Ascending aorta (tissue), 2 donors: Measurements from ENCODE around the gene GUCY1A2. TPM values are rescaled to one million over a fixed set of nuclear protein-coding genes. Genes with fewer than 3 reads are reported as not detected.

Source experiments
- DNase-seq, 2 donors: peaks; one replicate each; pipeline ENCODE4 v3.0.0-alpha.2; 2019; ENCODE audit warnings: low spot score in 2 of 2
- H3K27ac ChIP-seq, 2 donors: fragments of 200-600 bp; sonication (generic); one replicate each; pipeline ENCODE4 v1.5.1; 2016 to 2017; ENCODE audit warnings: mild to moderate bottlenecking in 1 of 2
- H3K27me3 ChIP-seq: fragments of 200-600 bp; sonication (generic); one replicate; pipeline ENCODE4 v1.5.1; 2017
- H3K36me3 ChIP-seq, 2 donors: fragments of 200-600 bp; sonication (generic); one replicate each; pipeline ENCODE4 v1.5.1; 2016
- H3K4me1 ChIP-seq, 2 donors: fragments of 200-600 bp; sonication (generic); one replicate each; pipeline ENCODE4 v1.5.1; 2016 to 2017; ENCODE audit warnings: mild to moderate bottlenecking in 1 of 2
- H3K4me3 ChIP-seq, 2 donors: fragments of 200-600 bp; sonication (generic); one replicate each; pipeline ENCODE4 v1.5.1; 2016 to 2017; ENCODE audit warnings: mild to moderate bottlenecking in 1 of 2
- H3K9me3 ChIP-seq, 2 donors: fragments of 200-600 bp; sonication (generic); one replicate each; pipeline ENCODE4 v1.5.1; 2016
- CTCF ChIP-seq, 3 experiments: fragments of 200-600 bp in 2 of 3; fragments of 450-650 bp in 1 of 3; sonication (generic) in 2 of 3; IDR thresholded peaks; one replicate each; pipeline ENCODE4 v1.5.1; 2016 to 2019; ENCODE audit warnings: antibody characterized with exemption in 3 of 3, mild to moderate bottlenecking in 1 of 3, moderate library complexity in 1 of 3
- intact Hi-C: fragments of 100-400 bp; cut with DNase I; formaldehyde crosslinking; loops from one replicate; pipeline ENCODE4 v1.15.1; 2023
- total RNA-seq: library from RNA; depleted of rRNA; stranded (reverse); fragments of >200 nt; gene quantifications from one replicate; pipeline ENCODE4 v1.1.0, GENCODE V29; 2016

GUCY1A2 gene
- total RNA-seq, 1 donor from 2014 or later, result 5.6 TPM

GRCh38 chr11:107043242-107044006 lies 25.1 kb upstream of the GUCY1A2 start:
- Histone ChIP-seq H3K36me3 (no peaks in the 10 kb centered on the region), H3K4me3 (no peak overlapping the region), H3K9me3 (peaks cover 0 to 9% of the 10 kb centered on the region in 2 donors), H3K27ac (no peak overlapping the region), H3K4me1 (no peaks in the 10 kb centered on the region), H3K27me3 (no peaks in the 10 kb centered on the region)
- no peak for DNase-seq
- TF ChIP-seq CTCF (IDR thresholded peaks at IDR 0.05), result no peak
- intact Hi-C loops, result no loop called here

- Histone ChIP-seq H3K4me3 (no peak overlapping the region), H3K36me3 (no peaks in the 10 kb centered on the region), H3K27ac (no peak overlapping the region), H3K9me3 (peaks cover 0 to 9% of the 10 kb centered on the region in 2 donors), H3K27me3 (no peaks in the 10 kb centered on the region), H3K4me1 (no peaks in the 10 kb centered on the region)
- no peak for TF ChIP-seq CTCF (IDR thresholded peaks at IDR 0.05)
- DNase-seq, result no peak
- intact Hi-C loops, result no loop called here
Measured at GRCh38 chr11:107042748-107043147, 24.5 kb upstream of the GUCY1A2 start.

- Histone ChIP-seq H3K36me3 (no peaks in the 10 kb centered on the region), H3K27me3 (no peaks in the 10 kb centered on the region), H3K4me1 (no peaks in the 10 kb centered on the region), H3K9me3 (peaks cover 0 to 9% of the 10 kb centered on the region in 2 donors), H3K27ac (no peak overlapping the region), H3K4me3 (no peak overlapping the region)
- no peak for TF ChIP-seq CTCF (IDR thresholded peaks at IDR 0.05)
- DNase-seq, result no peak
- intact Hi-C loops, result no loop called here
Measured at GRCh38 chr11:107041088-107041444, 22.8 kb upstream of the GUCY1A2 start.

- no peak overlapping the region for H3K27ac ChIP-seq
- H3K4me3 ChIP-seq, result no peak overlapping the region
- no peak for DNase-seq
- peaks cover 0 to 9% of the 10 kb centered on the region in 2 donors for H3K9me3 ChIP-seq
- no peaks in the 10 kb centered on the region for H3K27me3 ChIP-seq
- no peaks in the 10 kb centered on the region for H3K4me1 ChIP-seq
- intact Hi-C loops, result no loop called here
- no peak for TF ChIP-seq CTCF (IDR thresholded peaks at IDR 0.05)
- no peaks in the 10 kb centered on the region for H3K36me3 ChIP-seq
Measured at GRCh38 chr11:107040433-107041087, 22.3 kb upstream of the GUCY1A2 start.

GRCh38 chr11:107025673-107026072 lies 7.4 kb upstream of the GUCY1A2 start:
- no peaks in the 10 kb centered on the region for H3K9me3 ChIP-seq
- TF ChIP-seq CTCF (IDR thresholded peaks at IDR 0.05), result no peak
- no peaks in the 10 kb centered on the region for H3K4me1 ChIP-seq
- no peaks in the 10 kb centered on the region for H3K36me3 ChIP-seq
- DNase-seq, result no peak
- no peak overlapping the region for H3K27ac ChIP-seq
- H3K4me3 ChIP-seq, result no peak overlapping the region
- intact Hi-C loops, result no loop called here
- H3K27me3 ChIP-seq, result no peaks in the 10 kb centered on the region
